H9 (cell line): Measurements from ENCODE around the gene BCL2L1. TPM values are rescaled to one million over a fixed set of nuclear protein-coding genes. Genes with fewer than 3 reads are reported as not detected.
A peak's percentile ranks its signal among the peaks of the same experiment; 100 is the strongest.

ENCODE experiments used
- DNase-seq: peaks from one replicate; pipeline ENCODE4 v3.0.0-alpha.2; 2017
- H2AFZ ChIP-seq: one replicate; pipeline ENCODE4 v1.6.1; 2013; ENCODE audit warnings: mild to moderate bottlenecking, low read length, control low read depth, moderate library complexity
- H2AK5ac ChIP-seq: 2 replicates; pipeline ENCODE4 v1.6.1; 2013; ENCODE audit warnings: low read length, control low read depth, mixed read lengths; ENCODE audit not compliant: insufficient read length
- H2BK120ac ChIP-seq: one replicate; pipeline ENCODE4 v1.6.1; 2013; ENCODE audit warnings: low read depth, mild to moderate bottlenecking, low read length, control low read depth, inconsistent platforms; ENCODE audit not compliant: poor library complexity, severe bottlenecking
- H2BK12ac ChIP-seq: 2 replicates; pipeline ENCODE4 v1.6.1; 2013; ENCODE audit warnings: low read length, control low read depth, mixed read lengths, low read depth; ENCODE audit not compliant: insufficient read length
- H2BK15ac ChIP-seq: 2 replicates; pipeline ENCODE4 v1.6.1; 2013; ENCODE audit warnings: low read depth, low read length, control low read depth
- H2BK20ac ChIP-seq: one replicate; pipeline ENCODE4 v1.6.1; 2013; ENCODE audit warnings: low read depth, mild to moderate bottlenecking, low read length, control low read depth, inconsistent platforms; ENCODE audit not compliant: poor library complexity, severe bottlenecking
- H2BK5ac ChIP-seq: 2 replicates; pipeline ENCODE4 v1.6.1; 2013; ENCODE audit warnings: low read length, control low read depth, mixed read lengths; ENCODE audit not compliant: insufficient read length
- H3K14ac ChIP-seq: 2 replicates; pipeline ENCODE4 v1.6.1; 2013; ENCODE audit warnings: low read length, control low read depth; ENCODE audit not compliant: insufficient read depth
- H3K18ac ChIP-seq: 2 replicates; pipeline ENCODE4 v1.6.1; 2013; ENCODE audit warnings: low read depth, mild to moderate bottlenecking, mixed read lengths, low read length, control low read depth; ENCODE audit not compliant: insufficient read length
- H3K23ac ChIP-seq: 2 replicates; pipeline ENCODE4 v1.6.1; 2013; ENCODE audit warnings: low read length, control low read depth, mixed read lengths, low read depth; ENCODE audit not compliant: insufficient read length
- H3K23me2 ChIP-seq: 2 replicates; pipeline ENCODE4 v1.6.1; 2013; ENCODE audit warnings: low read depth, mild to moderate bottlenecking, mixed read lengths, low read length, control low read depth; ENCODE audit not compliant: insufficient read length, poor library complexity, severe bottlenecking
- H3K27ac ChIP-seq: 2 replicates; pipeline ENCODE4 v1.5.1; 2013; ENCODE audit warnings: low read length, control low read depth, mixed read lengths, low read depth; ENCODE audit not compliant: insufficient read length
- H3K27me3 ChIP-seq: 2 replicates; pipeline ENCODE4 v1.6.1; 2013; ENCODE audit warnings: low read length, control low read depth, inconsistent platforms; ENCODE audit not compliant: insufficient read depth
- H3K4ac ChIP-seq: 2 replicates; pipeline ENCODE4 v1.6.1; 2013; ENCODE audit warnings: low read depth, mild to moderate bottlenecking, control low read depth, inconsistent platforms, low read length, moderate library complexity
- H3K4me1 ChIP-seq: 2 replicates; pipeline ENCODE4 v1.6.1; 2013; ENCODE audit warnings: low read length, control low read depth, inconsistent platforms; ENCODE audit not compliant: insufficient read depth
- H3K4me2 ChIP-seq: 2 replicates; pipeline ENCODE4 v1.6.1; 2013; ENCODE audit warnings: low read length, control low read depth, mixed read lengths; ENCODE audit not compliant: insufficient read length, insufficient read depth
- H3K56ac ChIP-seq: 2 replicates; pipeline ENCODE4 v1.6.1; 2013; ENCODE audit warnings: low read depth, mild to moderate bottlenecking, mixed read lengths, low read length, control low read depth; ENCODE audit not compliant: insufficient read length
- H3K79me1 ChIP-seq: 2 replicates; pipeline ENCODE4 v1.6.1; 2013; ENCODE audit warnings: low read depth, mild to moderate bottlenecking, moderate library complexity, low read length, control low read depth, inconsistent platforms; ENCODE audit not compliant: insufficient read depth, poor library complexity, severe bottlenecking
- H3K79me2 ChIP-seq: 2 replicates; pipeline ENCODE4 v1.6.1; 2013; ENCODE audit warnings: low read length, control low read depth, inconsistent platforms; ENCODE audit not compliant: insufficient read depth
- H3K9ac ChIP-seq: 2 replicates; pipeline ENCODE4 v1.6.1; 2013; ENCODE audit warnings: low read length, control low read depth, mixed read lengths; ENCODE audit not compliant: insufficient read length; ENCODE audit errors: extremely low read depth
- H3K9me3 ChIP-seq: one replicate; pipeline ENCODE4 v1.6.1; 2013; ENCODE audit warnings: low read depth, low read length, inconsistent platforms; ENCODE audit not compliant: control insufficient read depth
- H3T11ph ChIP-seq: one replicate; pipeline ENCODE4 v1.6.1; 2013; ENCODE audit warnings: mild to moderate bottlenecking, low read length, control low read depth, inconsistent platforms
- H4K20me1 ChIP-seq: one replicate; pipeline ENCODE4 v1.6.1; 2013; ENCODE audit not compliant: control insufficient read depth, insufficient read length, insufficient read depth
- H4K5ac ChIP-seq: 2 replicates; pipeline ENCODE4 v1.6.1; 2013; ENCODE audit warnings: low read depth, mild to moderate bottlenecking, mixed read lengths, low read length, control low read depth; ENCODE audit not compliant: insufficient read length
- H4K8ac ChIP-seq: replicated peaks from 2 replicates; pipeline ENCODE4 v1.6.1; 2013; ENCODE audit warnings: low read length, control low read depth, mixed read lengths, low read depth; ENCODE audit not compliant: insufficient read length
- H4K91ac ChIP-seq: 2 replicates; pipeline ENCODE4 v1.6.1; 2013; ENCODE audit warnings: low read depth, mild to moderate bottlenecking, moderate library complexity, mixed read lengths, low read length, control low read depth; ENCODE audit not compliant: insufficient read length
- H3K27ac Mint-ChIP-seq, 3 experiments: 2 replicates in 2 of 3; 3 replicates in 1 of 3; pipeline ENCODE4 v1.8.0; 2020 to 2021; ENCODE audit warnings: mixed read lengths in 3 of 3, mild to moderate bottlenecking in 1 of 3, moderate library complexity in 1 of 3
- H3K27me3 Mint-ChIP-seq: 2 replicates; pipeline ENCODE4 v1.8.0; 2021; ENCODE audit warnings: low read depth, mild to moderate bottlenecking, moderate library complexity, mixed read lengths
- H3K36me3 Mint-ChIP-seq, 3 experiments: 2 replicates in 2 of 3; 3 replicates in 1 of 3; pipeline ENCODE4 v1.8.0; 2020 to 2021; ENCODE audit warnings: low read depth in 3 of 3, mixed read lengths in 3 of 3; ENCODE audit not compliant: insufficient read depth in 1 of 3
- H3K4me1 Mint-ChIP-seq, 2 experiments: 2 replicates each; pipeline ENCODE4 v1.8.0; 2020; ENCODE audit warnings: mixed read lengths in 2 of 2
- H3K4me3 Mint-ChIP-seq, 2 experiments: 2 replicates in 1 of 2; 3 replicates in 1 of 2; pipeline ENCODE4 v1.8.0; 2020 to 2021; ENCODE audit warnings: mild to moderate bottlenecking in 2 of 2, mixed read lengths in 2 of 2, moderate library complexity in 1 of 2
- H3K9me3 Mint-ChIP-seq, 2 experiments: 2 replicates in 1 of 2; 3 replicates in 1 of 2; pipeline ENCODE4 v1.8.0; 2020; ENCODE audit warnings: mild to moderate bottlenecking in 2 of 2, mixed read lengths in 2 of 2, moderate library complexity in 1 of 2
- WGBS: extraction: QIAGEN DNeasy Blood & Tissue Kit; methylation state at CpG from one replicate; pipeline ENCODE4 v1.1.7; 2013; ENCODE audit warnings: missing lambda C conversion rate, low lambda C conversion rate, mixed read lengths; ENCODE audit not compliant: insufficient read length; ENCODE audit errors: extremely low coverage; 5-methylcytosine and 5-hydroxymethylcytosine counted together
- total RNA-seq: library from RNA; stranded (reverse); gene quantifications from 2 replicates; pipeline ENCODE4 v1.2.1, GENCODE V29; 2021
- TF ChIP-seq, protein P1 (sequence below): fragments of 200-600 bp; sonication (generic); conservative IDR thresholded peaks from 3 replicates; pipeline ENCODE4 v1.8.0; 2021; ENCODE audit warnings: antibody characterized with exemption, mild to moderate bottlenecking

The BCL2L1 gene
- total RNA-seq, 1 experiment from 2014 or later: 105 TPM

DNA sequence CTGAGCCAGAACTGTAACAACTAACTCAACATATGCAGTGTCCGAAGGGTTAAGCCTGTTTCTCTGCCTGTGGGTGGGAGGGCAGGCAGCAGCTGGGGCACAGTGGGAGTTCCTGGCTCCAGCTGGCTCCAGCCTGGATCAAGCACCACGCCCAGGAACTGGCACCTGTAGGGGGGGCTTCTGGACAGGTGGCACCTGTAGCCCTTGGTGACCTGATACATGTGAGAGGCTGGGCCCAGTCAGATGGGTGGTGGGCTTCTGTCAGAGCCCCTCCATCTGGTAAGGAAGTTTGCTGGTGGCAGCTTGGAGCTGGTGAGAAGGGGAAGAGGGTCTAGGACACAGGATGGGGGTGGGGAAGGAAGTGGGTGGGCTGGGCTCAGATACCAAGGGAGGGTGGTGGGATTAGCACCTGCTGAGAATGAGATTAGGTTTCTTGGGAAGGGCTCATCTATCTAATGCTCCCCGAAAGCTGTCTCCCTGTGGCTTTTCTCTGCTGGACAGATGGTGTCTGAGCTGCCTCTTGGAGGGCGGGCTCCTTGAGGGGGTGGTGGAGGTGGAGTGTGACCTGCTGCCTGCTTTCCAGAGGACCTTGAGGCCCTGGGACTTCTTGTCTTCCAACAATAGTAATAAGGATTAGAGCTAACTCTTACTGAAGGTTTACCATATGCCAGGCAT is 28.5 kb downstream of the BCL2L1 start:
- Histone ChIP-seq H3K79me1 (peaks cover 3% of the 10 kb centered on the region), H3T11ph (no peak overlapping the region), H3K23ac (no peak overlapping the region), H3K9ac (no peak overlapping the region), H4K5ac (no peak overlapping the region), H2BK120ac (no peak overlapping the region), H2BK20ac (no peak overlapping the region), H3K14ac (0 out of 2 replicates have a peak overlapping the region, but pooled peaks have one; percentile 13), H3K4me1 (0 out of 2 replicates have a peak, but pooled peaks cover 9% of the 10 kb centered on the region), H2BK15ac (no peak overlapping the region), H3K18ac (no peak overlapping the region), H3K27ac (no peak overlapping the region), H2AK5ac (no peak overlapping the region), H3K56ac (no peak overlapping the region), H4K20me1 (no peaks in the 10 kb centered on the region), H4K91ac (no peak overlapping the region), H3K9me3 (no peaks in the 10 kb centered on the region), H3K79me2 (no peaks in the 10 kb centered on the region), H3K4ac (no peak overlapping the region), H3K4me2 (no peak overlapping the region), H2BK5ac (no peak overlapping the region), H2AFZ (no peak overlapping the region), H3K23me2 (peaks cover 3% of the 10 kb centered on the region), H3K27me3 (no peaks in the 10 kb centered on the region), H4K8ac (no peak overlapping the region), H2BK12ac (no peak overlapping the region)
- Mint-ChIP-seq H3K36me3 (peaks cover 4 to 35% (median 8%) of the 10 kb centered on the region in 3 experiments), H3K27ac (peak overlapping the region in 2 of 3 experiments; percentile 69 to 76; a peak in 5 of 7 replicates), H3K4me3 (peak overlapping the region in 1 of 2 experiments; percentile 29; a peak in 3 of 5 replicates), H3K4me1 (peaks cover 52 to 55% of the 10 kb centered on the region in 2 experiments), H3K27me3 (no peaks in the 10 kb centered on the region), H3K9me3 (no peaks in the 10 kb centered on the region)
- peak; percentile 41 for DNase-seq
- TF ChIP-seq, protein P1, sequence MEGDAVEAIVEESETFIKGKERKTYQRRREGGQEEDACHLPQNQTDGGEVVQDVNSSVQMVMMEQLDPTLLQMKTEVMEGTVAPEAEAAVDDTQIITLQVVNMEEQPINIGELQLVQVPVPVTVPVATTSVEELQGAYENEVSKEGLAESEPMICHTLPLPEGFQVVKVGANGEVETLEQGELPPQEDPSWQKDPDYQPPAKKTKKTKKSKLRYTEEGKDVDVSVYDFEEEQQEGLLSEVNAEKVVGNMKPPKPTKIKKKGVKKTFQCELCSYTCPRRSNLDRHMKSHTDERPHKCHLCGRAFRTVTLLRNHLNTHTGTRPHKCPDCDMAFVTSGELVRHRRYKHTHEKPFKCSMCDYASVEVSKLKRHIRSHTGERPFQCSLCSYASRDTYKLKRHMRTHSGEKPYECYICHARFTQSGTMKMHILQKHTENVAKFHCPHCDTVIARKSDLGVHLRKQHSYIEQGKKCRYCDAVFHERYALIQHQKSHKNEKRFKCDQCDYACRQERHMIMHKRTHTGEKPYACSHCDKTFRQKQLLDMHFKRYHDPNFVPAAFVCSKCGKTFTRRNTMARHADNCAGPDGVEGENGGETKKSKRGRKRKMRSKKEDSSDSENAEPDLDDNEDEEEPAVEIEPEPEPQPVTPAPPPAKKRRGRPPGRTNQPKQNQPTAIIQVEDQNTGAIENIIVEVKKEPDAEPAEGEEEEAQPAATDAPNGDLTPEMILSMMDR: no peak; the same call in 2 of the 3 replicates
- WGBS: no CpG with 5 or more reads among the region's 4 CpGs
